Measurements from ENCODE around the gene HMGB1.

GRCh38 chr13:30496147-30496546, 30.4 kb upstream of the HMGB1 start:
- TF ChIP-seq CTCF (IDR thresholded peaks at IDR 0.05; ENCODE audit: extremely low read depth in 1 of 2, insufficient read depth in 1 of 2, low read depth in 1 of 2, low read length in 2 of 2), result no peak
- no peak for TF ChIP-seq POLR2A (IDR thresholded peaks at IDR 0.05; ENCODE audit: low read depth, low read length)
- TF ChIP-seq POLR2AphosphoS5 (IDR thresholded peaks at IDR 0.05; ENCODE audit: insufficient read depth, low read depth, low read length), result no peak
- TF ChIP-seq GATA2 (IDR thresholded peaks at IDR 0.05; ENCODE audit: insufficient read depth, insufficient read length, low read depth, low read length), result no peak
- TF ChIP-seq MAX (IDR thresholded peaks at IDR 0.05; ENCODE audit: insufficient read depth, insufficient read length), result no peak
- TF ChIP-seq MYC (IDR thresholded peaks at IDR 0.05; ENCODE audit: low read depth, low read length), result no peak
- TF ChIP-seq EZH2 (IDR thresholded peaks at IDR 0.05; ENCODE audit: borderline replicate concordance, low read depth, low read length, severe bottlenecking), result no peak
- no peak for TF ChIP-seq JUN (IDR thresholded peaks at IDR 0.05; ENCODE audit: borderline replicate concordance, insufficient read depth, insufficient read length, low read depth)

Measured in endothelial cell of umbilical vein (primary cell).